Breast epithelium (tissue), 4 donors: ENCODE results near the gene FBLN2. TPM values are rescaled to one million over a fixed set of nuclear protein-coding genes. Genes with fewer than 3 reads are reported as not detected.

ENCODE experiments used
- DNase-seq, 2 donors: peaks; one replicate each; pipeline ENCODE4 v3.0.0-alpha.2; 2019; ENCODE audit warnings: low spot score in 2 of 2
- H3K27ac ChIP-seq, 2 donors: fragments of 200-600 bp; sonication (generic) in 1 of 2; one replicate each; pipeline ENCODE4 v1.5.1; 2016 to 2019; ENCODE audit warnings: mild to moderate bottlenecking in 1 of 2
- H3K27me3 ChIP-seq, 2 donors: fragments of 200-600 bp; sonication (generic) in 1 of 2; one replicate each; pipeline versions ENCODE4 v1.5.1 to v1.6.0; 2017 to 2019; ENCODE audit warnings: control low read depth in 1 of 2, mild to moderate bottlenecking in 1 of 2
- H3K36me3 ChIP-seq: fragments of 200-600 bp; one replicate; pipeline ENCODE4 v1.5.1; 2019
- H3K4me1 ChIP-seq, 2 donors: fragments of 200-600 bp; sonication (generic); one replicate each; pipeline ENCODE4 v1.5.1; 2016 to 2019; ENCODE audit warnings: control low read depth in 1 of 2
- H3K4me3 ChIP-seq, 3 donors: fragments of 200-600 bp; sonication (generic); 1 replicate in 2 of 3; 2 replicates in 1 of 3; pipeline ENCODE4 v1.5.1; 2016 to 2019; ENCODE audit warnings: mild to moderate bottlenecking in 3 of 3, moderate library complexity in 2 of 3
- H3K9me3 ChIP-seq, 2 donors: fragments of 200-600 bp; sonication (generic) in 1 of 2; one replicate each; pipeline ENCODE4 v1.5.1; 2016 to 2019; ENCODE audit warnings: control low read depth in 1 of 2
- CTCF ChIP-seq, 3 donors: fragments of 450-650 bp; IDR thresholded peaks; one replicate each; pipeline ENCODE4 v1.5.1; 2016 to 2017; ENCODE audit warnings: antibody characterized with exemption in 3 of 3, mild to moderate bottlenecking in 3 of 3, moderate library complexity in 3 of 3
- POLR2A ChIP-seq: fragments of 450-650 bp; IDR thresholded peaks from one replicate; pipeline ENCODE4 v1.6.1; 2016; ENCODE audit warnings: antibody characterized with exemption, mild to moderate bottlenecking, moderate library complexity
- POLR2AphosphoS5 ChIP-seq, 3 donors: sonication (generic); formaldehyde crosslinking; IDR thresholded peaks; one replicate each; pipeline ENCODE4 v1.6.1; 2017; ENCODE audit warnings: antibody characterized with exemption in 3 of 3
- intact Hi-C: fragments of 100-400 bp; cut with DNase I; formaldehyde crosslinking; loops from one replicate; pipeline ENCODE4 v1.15.1; 2023; ENCODE audit warnings: low total_unique reads
- total RNA-seq, 3 donors: library from RNA; depleted of rRNA; stranded (reverse); fragments of >200 nt; gene quantifications; one replicate each; pipeline ENCODE4 v1.1.0, GENCODE V29; 2016

The FBLN2 gene
- total RNA-seq, 3 donors from 2014 or later, result 43.5 to 663 (median 81.3) TPM

- Histone ChIP-seq H3K36me3 (no peaks in the 10 kb centered on the region), H3K4me3 (no peak overlapping the region), H3K4me1 (no peaks in the 10 kb centered on the region), H3K27me3 (no peaks in the 10 kb centered on the region), H3K27ac (peak overlapping the region in 1 of 2 donors; percentile 68), H3K9me3 (no peaks in the 10 kb centered on the region)
- intact Hi-C loops, result no loop called here
- no peak for TF ChIP-seq POLR2AphosphoS5 (IDR thresholded peaks at IDR 0.05)
- TF ChIP-seq CTCF (IDR thresholded peaks at IDR 0.05), result no peak
- no peak for TF ChIP-seq POLR2A
- no peak for DNase-seq
Measured at GRCh38 chr3:13622356-13622755, 73.4 kb downstream of the FBLN2 start.

- intact Hi-C loops, result no loop called here
- TF ChIP-seq CTCF (IDR thresholded peaks at IDR 0.05) (no peak), POLR2A (no peak), POLR2AphosphoS5 (IDR thresholded peaks at IDR 0.05) (no peak)
- no peaks in the 10 kb centered on the region for H3K9me3 ChIP-seq
- peak in 1 of 2 donors; percentile 60 for DNase-seq
- H3K4me3 ChIP-seq, result peak overlapping the region in 1 of 3 donors; percentile 22
- no peaks in the 10 kb centered on the region for H3K36me3 ChIP-seq
- H3K4me1 ChIP-seq, result no peaks in the 10 kb centered on the region
- H3K27me3 ChIP-seq, result no peaks in the 10 kb centered on the region
- H3K27ac ChIP-seq, result peak overlapping the region; percentile 2 to 68
Measured at GRCh38 chr3:13623101-13623654, 74.3 kb downstream of the FBLN2 start.

GRCh38 chr3:13624021-13624420 lies 75.1 kb downstream of the FBLN2 start:
- H3K9me3 ChIP-seq, result no peaks in the 10 kb centered on the region
- intact Hi-C loops, result no loop called here
- no peaks in the 10 kb centered on the region for H3K4me1 ChIP-seq
- TF ChIP-seq CTCF (IDR thresholded peaks at IDR 0.05) (no peak), POLR2A (no peak), POLR2AphosphoS5 (IDR thresholded peaks at IDR 0.05) (no peak)
- H3K27me3 ChIP-seq, result no peaks in the 10 kb centered on the region
- no peak overlapping the region for H3K27ac ChIP-seq
- no peak overlapping the region for H3K4me3 ChIP-seq
- no peaks in the 10 kb centered on the region for H3K36me3 ChIP-seq
- no peak for DNase-seq

GRCh38 chr3:13624671-13625125 lies 75.8 kb downstream of the FBLN2 start:
- no peaks in the 10 kb centered on the region for H3K9me3 ChIP-seq
- H3K4me3 ChIP-seq, result no peak overlapping the region
- intact Hi-C loops, result no loop called here
- no peaks in the 10 kb centered on the region for H3K4me1 ChIP-seq
- H3K27me3 ChIP-seq, result no peaks in the 10 kb centered on the region
- no peaks in the 10 kb centered on the region for H3K36me3 ChIP-seq
- H3K27ac ChIP-seq, result no peak overlapping the region
- DNase-seq, result no peak
- no peak for TF ChIP-seq POLR2A
- TF ChIP-seq POLR2AphosphoS5 (IDR thresholded peaks at IDR 0.05), result no peak
- no peak for TF ChIP-seq CTCF (IDR thresholded peaks at IDR 0.05)

- Histone ChIP-seq H3K27ac (no peak overlapping the region), H3K36me3 (no peaks in the 10 kb centered on the region), H3K9me3 (no peaks in the 10 kb centered on the region), H3K27me3 (no peaks in the 10 kb centered on the region), H3K4me3 (no peak overlapping the region), H3K4me1 (no peaks in the 10 kb centered on the region)
- TF ChIP-seq POLR2AphosphoS5 (IDR thresholded peaks at IDR 0.05), result no peak
- TF ChIP-seq POLR2A, result no peak
- TF ChIP-seq CTCF (IDR thresholded peaks at IDR 0.05), result no peak
- intact Hi-C loops, result no loop called here
- DNase-seq, result no peak
Measured at GRCh38 chr3:13626396-13626795, 77.5 kb downstream of the FBLN2 start.
